Subcutaneous abdominal adipose tissue (tissue), 5 donors: ENCODE data around the gene XRN2.

Experiments
- H3K27ac ChIP-seq: one replicate; pipeline ENCODE4 v1.7.0; 2013; ENCODE audit warnings: low read depth, mild to moderate bottlenecking, inconsistent platforms, low read length, moderate library complexity
- H3K27me3 ChIP-seq, 5 donors: one replicate each; pipeline ENCODE4 v1.7.0; 2013; ENCODE audit warnings: low read length in 5 of 5, inconsistent platforms in 1 of 5; ENCODE audit not compliant: control insufficient read depth in 5 of 5, insufficient read depth in 4 of 5
- H3K36me3 ChIP-seq, 5 donors: one replicate each; pipeline ENCODE4 v1.7.0; 2013; ENCODE audit warnings: low read length in 5 of 5; ENCODE audit not compliant: control insufficient read depth in 5 of 5, insufficient read depth in 5 of 5
- H3K4me1 ChIP-seq, 5 donors: one replicate each; pipeline ENCODE4 v1.7.0; 2013; ENCODE audit warnings: low read length in 5 of 5, mild to moderate bottlenecking in 3 of 5, moderate library complexity in 1 of 5; ENCODE audit not compliant: control insufficient read depth in 5 of 5, insufficient read depth in 5 of 5
- H3K4me3 ChIP-seq, 5 donors: one replicate each; pipeline ENCODE4 v1.7.0; 2013; ENCODE audit warnings: low read length in 5 of 5, low read depth in 1 of 5
- H3K9ac ChIP-seq, 5 donors: one replicate each; pipeline ENCODE4 v1.7.0; 2013; ENCODE audit warnings: low read length in 5 of 5, mild to moderate bottlenecking in 4 of 5, moderate library complexity in 3 of 5
- H3K9me3 ChIP-seq, 5 donors: one replicate each; pipeline ENCODE4 v1.7.0; 2013; ENCODE audit warnings: low read length in 5 of 5; ENCODE audit not compliant: control insufficient read depth in 5 of 5
- donor health status: healthy.
- donor health status: healthy.
- donor health status: healthy.
- donor health status: healthy.
- donor health status: healthy.

The XRN2 gene

DNA sequence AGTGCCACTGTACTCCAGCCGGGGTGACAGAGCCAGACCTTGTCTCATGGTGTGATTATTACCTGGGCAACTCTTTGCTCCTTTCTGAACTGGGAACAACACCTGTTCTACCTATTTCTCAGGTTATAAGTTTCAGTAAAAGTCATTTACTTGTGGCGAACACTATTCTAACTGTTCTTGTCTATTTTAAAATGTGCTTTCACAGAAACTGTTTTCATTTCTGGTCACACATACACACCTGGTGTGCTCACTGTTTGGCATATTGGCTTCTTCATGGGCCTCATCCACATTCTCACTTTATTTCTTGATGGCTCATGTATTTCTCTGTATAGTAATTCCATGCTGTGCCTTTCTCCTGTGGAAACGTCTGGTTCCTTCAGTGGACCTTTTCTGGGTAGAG lies 30.5 kb upstream of the XRN2 start:
- Histone ChIP-seq H3K4me3 (no peak overlapping the region), H3K27ac (no peak overlapping the region), H3K4me1 (no peaks in the 10 kb centered on the region), H3K9me3 (peaks cover 0 to 11% (median 8%) of the 10 kb centered on the region in 5 donors), H3K9ac (no peak overlapping the region), H3K36me3 (no peaks in the 10 kb centered on the region), H3K27me3 (peaks cover 0 to 5% (median 3%) of the 10 kb centered on the region in 5 donors)

DNA sequence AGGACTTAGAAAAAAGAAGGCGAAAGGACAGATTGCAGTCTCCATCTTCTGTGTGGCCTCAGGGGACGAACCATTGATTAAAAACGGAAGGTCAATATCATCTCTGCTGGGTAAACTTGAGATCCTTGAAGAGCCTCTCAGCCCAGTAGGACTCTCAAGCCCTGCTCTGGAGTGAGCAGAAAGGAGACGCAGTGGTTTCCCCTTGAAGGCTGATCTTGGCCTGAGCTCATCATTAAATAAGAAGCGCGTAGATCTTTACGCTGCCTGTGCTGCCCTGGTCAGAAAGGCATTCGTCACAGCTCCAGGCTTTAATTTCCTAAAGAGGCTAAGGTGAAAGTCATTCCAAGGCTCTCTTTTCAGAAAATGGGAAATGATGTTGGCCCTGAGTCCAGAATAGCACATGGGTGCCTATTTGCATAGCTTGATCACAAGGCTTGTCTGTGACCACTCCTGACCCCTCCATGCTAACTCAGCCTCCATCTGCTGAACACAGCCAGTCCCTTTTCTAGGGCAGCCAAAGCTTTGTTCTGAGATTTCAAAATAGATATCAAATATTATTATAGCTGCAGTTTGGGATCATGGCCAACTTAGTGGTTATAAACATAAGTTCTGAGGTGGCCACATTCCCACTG lies 29.3 kb upstream of the XRN2 start:
- Histone ChIP-seq H3K9ac (no peak overlapping the region), H3K27ac (no peak overlapping the region), H3K27me3 (peaks cover 0 to 5% (median 3%) of the 10 kb centered on the region in 5 donors), H3K4me1 (no peaks in the 10 kb centered on the region), H3K9me3 (peaks cover 0 to 10% (median 8%) of the 10 kb centered on the region in 5 donors), H3K4me3 (no peak overlapping the region), H3K36me3 (no peaks in the 10 kb centered on the region)

DNA sequence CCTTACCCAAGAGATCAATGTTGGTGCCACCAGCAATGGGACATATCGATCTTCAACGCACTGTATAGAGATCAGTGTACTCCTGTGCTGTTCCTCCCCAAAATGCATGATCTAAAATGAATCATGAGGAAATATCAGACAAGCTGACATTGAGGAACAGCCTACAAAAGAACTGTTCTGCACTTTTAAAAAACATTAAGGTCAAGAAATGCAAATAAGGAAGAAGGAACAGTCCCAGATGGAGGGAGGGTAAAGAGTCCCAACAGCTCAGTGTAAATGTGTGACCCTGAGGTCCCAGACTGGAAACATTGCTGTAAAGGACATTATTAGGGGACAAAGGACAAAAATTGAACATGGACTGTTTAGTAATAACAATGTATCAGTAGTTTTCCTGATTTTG lies 24.3 kb upstream of the XRN2 start:
- peaks cover 0 to 3% (median 2%) of the 10 kb centered on the region in 5 donors for H3K27me3 ChIP-seq
- H3K27ac ChIP-seq = no peak overlapping the region
- H3K4me3 ChIP-seq = no peak overlapping the region
- H3K9me3 ChIP-seq = no peaks in the 10 kb centered on the region
- no peaks in the 10 kb centered on the region for H3K4me1 ChIP-seq
- H3K9ac ChIP-seq = no peak overlapping the region
- H3K36me3 ChIP-seq = no peaks in the 10 kb centered on the region

DNA sequence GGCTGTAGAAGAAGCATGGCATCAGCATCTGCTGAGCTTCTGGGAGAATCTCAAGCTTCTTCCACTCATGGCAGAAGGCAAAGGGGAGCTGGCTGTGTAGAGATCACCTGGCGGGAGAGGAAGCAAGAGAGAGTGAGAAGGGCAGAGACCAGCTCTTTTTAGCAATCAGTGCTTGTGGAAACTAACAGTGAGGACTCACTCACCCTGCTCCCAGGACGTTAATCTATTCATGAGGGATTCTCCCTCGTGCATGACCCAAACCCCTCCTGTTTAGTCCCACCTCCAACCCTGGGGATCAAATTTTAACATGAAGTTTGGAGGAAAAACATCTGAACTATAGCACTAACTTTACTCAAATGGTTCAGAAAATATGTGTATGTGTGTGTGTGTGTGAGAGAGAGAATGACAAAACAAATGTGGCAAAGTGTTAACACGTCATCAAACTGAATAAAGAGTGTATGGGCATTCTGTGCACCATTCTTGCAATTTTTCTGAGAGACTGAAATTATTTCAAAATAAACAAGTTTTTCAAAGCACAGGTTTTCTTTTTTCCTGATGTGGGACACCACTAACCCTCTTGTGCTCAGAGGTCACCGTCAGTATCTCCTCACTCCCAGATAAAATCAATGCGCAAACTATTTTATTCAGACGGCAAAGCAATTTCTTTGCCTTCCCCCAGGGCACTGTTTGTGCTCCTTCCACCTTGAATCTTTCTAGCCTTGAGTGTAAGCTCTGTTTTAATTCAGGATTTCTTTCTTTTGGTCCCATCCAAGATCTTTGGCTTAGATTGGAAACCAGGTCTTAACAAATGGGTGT lies 23.2 kb upstream of the XRN2 start:
- H3K27ac ChIP-seq = no peak overlapping the region
- H3K4me3 ChIP-seq = no peak overlapping the region
- no peaks in the 10 kb centered on the region for H3K36me3 ChIP-seq
- no peaks in the 10 kb centered on the region for H3K9me3 ChIP-seq
- H3K27me3 ChIP-seq = peaks cover 0 to 3% (median 0%) of the 10 kb centered on the region in 5 donors
- no peak overlapping the region for H3K9ac ChIP-seq
- no peaks in the 10 kb centered on the region for H3K4me1 ChIP-seq

DNA sequence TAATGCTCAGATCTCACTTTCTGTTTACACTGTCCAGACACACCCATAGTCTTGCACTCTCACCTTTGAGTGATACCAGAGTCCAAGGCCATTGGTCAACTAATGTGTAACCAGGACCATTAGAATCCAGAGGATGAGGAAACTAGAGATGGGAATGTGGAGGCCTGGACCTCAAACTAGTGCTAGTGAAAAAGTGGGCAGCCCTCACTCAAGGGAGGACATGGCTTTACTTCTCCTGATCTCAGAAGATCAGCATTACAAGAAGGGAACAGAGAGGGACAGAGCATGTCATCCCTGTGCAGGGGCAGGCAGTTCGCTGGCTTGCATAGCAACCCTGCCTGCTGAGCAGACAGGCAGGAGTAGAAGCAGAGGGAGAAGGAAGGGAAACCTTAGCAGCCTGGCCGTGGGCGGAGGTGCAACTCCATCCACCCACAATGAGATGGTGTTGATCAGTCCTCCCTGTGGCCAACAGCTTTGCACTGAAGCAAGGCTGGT lies 22.6 kb upstream of the XRN2 start:
- H3K4me3 ChIP-seq = no peak overlapping the region
- H3K9me3 ChIP-seq = peaks cover 0 to under 1% (median 0%) of the 10 kb centered on the region in 5 donors
- H3K36me3 ChIP-seq = no peaks in the 10 kb centered on the region
- H3K27me3 ChIP-seq = peaks cover 0 to 3% (median 0%) of the 10 kb centered on the region in 5 donors
- no peaks in the 10 kb centered on the region for H3K4me1 ChIP-seq
- no peak overlapping the region for H3K9ac ChIP-seq
- no peak overlapping the region for H3K27ac ChIP-seq

DNA sequence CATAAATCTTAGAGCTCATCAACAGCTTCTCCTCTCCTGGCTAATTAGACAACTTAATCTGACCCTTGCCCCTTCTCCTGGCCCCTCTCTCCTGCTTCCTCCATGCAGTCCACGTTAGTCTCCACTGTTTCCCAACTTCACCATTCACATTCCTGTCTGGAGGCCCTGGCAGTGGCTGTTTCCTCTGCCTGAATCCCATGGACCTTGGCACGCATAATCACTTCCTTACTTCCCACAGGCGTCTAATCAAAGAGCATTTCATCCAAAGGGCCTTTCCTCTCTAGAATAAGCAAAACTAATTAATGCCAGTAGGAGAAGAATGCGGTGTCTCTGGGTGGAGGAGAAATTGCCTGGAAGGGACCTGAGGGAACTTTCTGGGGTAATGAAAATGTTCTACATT lies 16.4 kb upstream of the XRN2 start:
- Histone ChIP-seq H3K27ac (no peak overlapping the region), H3K36me3 (no peaks in the 10 kb centered on the region), H3K9me3 (peaks cover 0 to 7% (median 6%) of the 10 kb centered on the region in 5 donors), H3K9ac (no peak overlapping the region), H3K27me3 (peaks cover 0 to 9% (median 2%) of the 10 kb centered on the region in 5 donors), H3K4me3 (no peak overlapping the region), H3K4me1 (no peaks in the 10 kb centered on the region)

DNA sequence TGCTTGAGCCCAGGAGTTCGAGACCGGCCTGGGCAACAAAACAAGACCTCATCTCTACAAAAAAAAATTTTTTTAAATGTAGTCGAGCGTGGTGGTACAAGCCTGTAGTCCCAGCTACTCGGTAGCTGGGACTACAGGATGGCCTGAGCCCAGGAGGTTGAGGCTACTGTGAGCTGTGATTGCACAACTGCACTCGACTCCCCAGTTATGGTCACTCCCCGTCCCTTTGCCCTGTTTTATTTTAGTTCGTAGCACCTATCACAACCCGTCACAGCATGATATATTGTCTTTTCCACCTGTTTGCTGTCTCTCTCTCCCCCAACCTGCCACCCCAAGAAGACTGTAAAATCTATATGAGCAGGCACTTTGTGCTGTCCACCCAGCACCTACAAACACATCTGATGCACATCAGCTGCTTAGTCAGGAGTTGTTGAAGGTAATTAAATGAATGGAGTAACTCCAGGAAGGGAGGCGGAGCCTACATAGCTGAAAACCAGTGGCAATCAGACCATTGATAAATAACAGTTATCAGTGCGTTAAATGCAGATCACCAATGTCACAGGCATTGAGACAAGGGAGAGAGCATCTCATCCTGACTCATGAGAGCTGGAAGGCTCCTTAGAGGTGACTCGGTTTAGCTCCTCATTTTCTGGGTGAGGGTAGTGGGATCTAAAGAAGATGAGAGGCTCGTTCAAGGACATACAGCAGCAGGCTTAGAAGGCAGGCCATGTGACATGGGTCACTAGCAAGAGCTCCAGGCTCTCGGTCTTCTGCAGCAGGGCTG lies 14.4 kb upstream of the XRN2 start:
- H3K27me3 ChIP-seq = peaks cover 0 to 9% (median 2%) of the 10 kb centered on the region in 5 donors
- no peaks in the 10 kb centered on the region for H3K4me1 ChIP-seq
- H3K36me3 ChIP-seq = no peaks in the 10 kb centered on the region
- H3K27ac ChIP-seq = no peak overlapping the region
- H3K9me3 ChIP-seq = peaks cover 0 to 7% (median 6%) of the 10 kb centered on the region in 5 donors
- no peak overlapping the region for H3K9ac ChIP-seq
- H3K4me3 ChIP-seq = no peak overlapping the region

DNA sequence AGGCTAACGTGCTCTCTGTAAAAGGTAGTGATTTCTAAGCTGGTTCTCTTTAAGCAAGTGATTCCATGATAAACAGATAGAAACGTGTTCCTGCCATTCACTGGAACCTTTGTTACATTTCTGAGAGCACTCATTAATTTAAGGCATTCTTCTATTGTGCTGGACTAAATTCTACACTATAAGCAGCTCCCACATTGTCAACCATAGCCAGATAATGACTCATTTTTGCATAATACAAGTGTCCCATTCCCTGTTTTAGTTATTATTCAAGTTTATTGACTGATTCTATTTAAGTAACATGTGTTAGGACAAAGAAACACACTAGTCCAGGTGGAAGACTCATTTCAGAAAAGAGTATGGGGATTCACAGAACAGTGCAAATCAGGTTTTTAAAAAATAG lies 13.5 kb upstream of the XRN2 start:
- Histone ChIP-seq H3K27me3 (peaks cover 0 to 9% (median 2%) of the 10 kb centered on the region in 5 donors), H3K4me3 (no peak overlapping the region), H3K27ac (no peak overlapping the region), H3K4me1 (no peaks in the 10 kb centered on the region), H3K36me3 (no peaks in the 10 kb centered on the region), H3K9ac (no peak overlapping the region), H3K9me3 (peaks cover 0 to 7% (median 6%) of the 10 kb centered on the region in 5 donors)

DNA sequence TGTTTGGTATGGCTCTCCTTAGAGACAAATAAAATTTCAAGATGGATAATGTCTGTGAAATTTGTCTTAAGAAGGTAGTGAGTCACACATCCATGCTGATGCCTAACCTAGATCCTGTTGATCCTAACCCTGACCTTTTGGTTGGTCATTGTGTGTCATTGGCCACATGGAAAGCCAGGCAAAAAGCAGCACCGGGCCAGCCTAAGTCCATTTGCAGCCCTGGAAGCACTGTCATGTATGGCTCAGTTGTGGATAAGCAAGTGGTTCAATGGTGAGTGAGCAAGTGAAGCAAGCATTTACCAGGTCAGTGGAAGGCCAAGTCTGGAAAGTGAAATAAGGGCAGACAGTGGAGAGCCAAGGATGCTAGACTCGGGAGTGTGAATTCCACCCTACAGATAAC lies 12.1 kb upstream of the XRN2 start:
- no peak overlapping the region for H3K4me3 ChIP-seq
- no peak overlapping the region for H3K9ac ChIP-seq
- H3K9me3 ChIP-seq = peaks cover 0 to 3% (median 2%) of the 10 kb centered on the region in 5 donors
- no peaks in the 10 kb centered on the region for H3K4me1 ChIP-seq
- peaks cover 0 to 6% (median 2%) of the 10 kb centered on the region in 5 donors for H3K27me3 ChIP-seq
- H3K36me3 ChIP-seq = no peaks in the 10 kb centered on the region
- H3K27ac ChIP-seq = no peak overlapping the region
